HS-27A (cell line): Measurements from ENCODE around the gene RALGAPA2.

Experiments used
- DNase-seq: peaks from one replicate; pipeline ENCODE4 v3.0.0-alpha.2; 2012; ENCODE audit warnings: low read depth, missing footprints

RALGAPA2 gene

GRCh38 chr20:20462185-20462584 lies 250.3 kb downstream of the RALGAPA2 start:
- no peak for DNase-seq

- DNase-seq, result no peak
Measured at GRCh38 chr20:20461551-20461950, 250.9 kb downstream of the RALGAPA2 start.

DNA sequence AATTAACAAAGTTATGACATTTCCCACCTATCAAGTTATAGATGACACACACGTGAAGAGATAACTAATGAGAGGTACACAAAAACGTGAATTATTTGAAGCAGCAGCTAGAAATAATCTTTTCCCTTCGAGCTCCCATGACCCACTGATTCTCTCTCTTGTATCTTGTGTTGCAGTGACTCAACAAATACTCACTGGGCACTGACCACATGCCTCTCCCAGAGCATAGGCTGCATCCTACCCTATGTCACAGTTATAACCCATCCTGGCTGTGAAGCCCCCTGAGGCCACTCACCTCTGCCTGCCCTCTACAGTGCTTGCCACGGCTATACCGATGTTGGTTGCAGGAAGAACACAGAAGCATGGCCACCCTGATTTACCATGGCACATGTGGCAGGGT lies 252.7 kb downstream of the RALGAPA2 start:
- no peak for DNase-seq

- no peak for DNase-seq
Measured at GRCh38 chr20:20457392-20458126, 254.9 kb downstream of the RALGAPA2 start.

- no peak for DNase-seq
Measured at GRCh38 chr20:20456741-20457140, 255.7 kb downstream of the RALGAPA2 start.

- DNase-seq, result no peak
Measured at GRCh38 chr20:20455926-20456325, 256.5 kb downstream of the RALGAPA2 start.

GRCh38 chr20:20454850-20455627 lies 257.4 kb downstream of the RALGAPA2 start:
- DNase-seq, result no peak

GRCh38 chr20:20454367-20454766 lies 258.1 kb downstream of the RALGAPA2 start:
- DNase-seq, result no peak

GRCh38 chr20:20452254-20452676 lies 260.2 kb downstream of the RALGAPA2 start:
- no peak for DNase-seq

- DNase-seq, result no peak
Measured at GRCh38 chr20:20450521-20450920, 261.9 kb downstream of the RALGAPA2 start.

- no peak for DNase-seq
Measured at GRCh38 chr20:20448881-20449280, 263.6 kb downstream of the RALGAPA2 start.

GRCh38 chr20:20447196-20447595 lies 265.2 kb downstream of the RALGAPA2 start:
- no peak for DNase-seq

GRCh38 chr20:20446425-20447015 lies 265.9 kb downstream of the RALGAPA2 start:
- no peak for DNase-seq

DNA sequence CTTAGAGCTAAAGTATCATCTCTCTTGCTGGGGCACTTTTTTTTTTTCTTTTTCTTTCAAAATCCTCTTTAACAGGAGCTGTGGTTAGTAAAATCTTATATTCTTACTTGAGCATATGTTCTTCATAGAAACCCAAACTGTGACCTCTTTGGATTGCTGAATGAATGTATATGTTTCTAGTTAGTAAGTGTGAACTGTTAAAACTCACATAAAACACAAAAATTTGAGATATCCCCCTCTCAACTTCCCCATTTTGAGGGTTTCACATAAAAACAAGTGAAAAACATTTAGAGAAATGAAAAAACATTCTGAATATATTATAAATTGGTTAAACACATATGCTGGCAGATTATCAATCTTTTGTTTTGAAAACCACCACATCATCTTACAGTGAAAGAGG lies 266.4 kb downstream of the RALGAPA2 start:
- DNase-seq, result no peak

DNA sequence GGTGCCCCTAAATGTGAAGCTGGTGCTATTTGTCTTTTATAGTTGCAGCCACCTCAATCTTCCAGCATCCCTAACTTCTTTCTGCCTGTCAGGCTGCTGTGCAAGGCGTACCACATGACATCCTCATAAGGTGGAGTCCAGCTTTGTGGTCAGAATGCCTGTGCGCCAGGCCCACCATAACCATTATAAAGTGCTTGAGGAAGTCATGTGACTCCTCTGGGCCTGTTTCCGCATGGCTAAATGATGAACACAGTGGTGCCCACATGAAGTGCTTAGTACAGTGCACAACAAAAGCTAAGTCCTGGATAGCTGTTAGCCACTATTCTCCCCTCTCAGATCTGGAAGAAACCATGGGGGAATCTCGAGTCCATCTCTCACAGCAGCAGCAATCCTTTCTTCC lies 268.9 kb downstream of the RALGAPA2 start:
- no peak for DNase-seq

DNA sequence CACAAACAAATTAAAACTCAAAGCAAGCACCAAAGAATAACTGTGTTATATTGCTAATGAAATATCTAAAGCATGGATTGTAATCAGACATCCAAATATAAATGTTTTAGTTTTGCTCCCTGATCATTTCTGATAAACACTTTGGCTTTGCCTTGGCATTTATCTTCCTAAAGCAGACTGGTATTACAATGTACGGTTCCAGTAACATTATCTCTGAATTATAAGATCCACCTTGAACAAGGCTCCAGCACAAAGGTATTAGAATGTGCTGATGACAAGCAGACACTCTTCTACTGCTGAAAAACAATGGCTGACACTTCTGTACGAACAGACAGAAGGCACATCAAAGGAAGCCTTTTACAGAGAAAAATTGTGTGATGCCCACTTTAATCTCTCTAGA lies 270.0 kb downstream of the RALGAPA2 start:
- no peak for DNase-seq

DNA sequence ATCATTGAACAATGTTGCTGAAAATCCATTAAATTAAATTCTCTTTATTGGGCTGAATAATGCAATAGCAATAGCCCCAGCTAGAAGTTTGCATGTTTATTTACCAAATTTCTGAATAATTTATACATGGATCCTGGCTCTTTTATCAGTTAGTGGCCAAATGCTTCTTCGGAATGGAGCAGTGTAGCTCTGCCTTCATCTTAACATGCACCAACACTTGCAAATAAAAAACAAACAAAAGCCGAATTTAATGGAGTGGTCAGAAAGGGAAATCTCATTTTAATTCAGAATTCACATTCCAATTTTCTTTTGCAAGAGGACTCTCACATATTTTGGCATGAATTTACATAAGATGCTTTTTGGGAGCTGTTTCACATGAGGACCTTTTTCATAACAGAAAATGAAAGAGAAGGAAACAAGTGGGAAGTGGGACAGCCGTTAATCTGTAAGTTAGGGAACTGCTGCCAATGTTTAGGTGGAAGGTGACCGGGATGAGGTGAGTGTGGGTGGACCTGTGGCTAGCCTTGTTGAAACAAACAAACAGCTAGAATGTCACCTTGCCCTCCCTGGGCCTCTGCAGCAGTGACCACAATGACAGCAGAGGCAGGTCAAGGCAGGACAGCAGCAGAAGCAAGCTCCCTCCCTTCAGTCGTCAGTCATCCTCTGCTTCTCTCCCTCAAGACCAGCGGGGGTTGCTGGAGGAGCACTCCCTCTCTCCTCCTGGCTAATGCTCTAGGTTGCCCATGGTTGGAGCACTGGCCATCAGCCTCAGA lies 271.4 kb downstream of the RALGAPA2 start:
- no peak for DNase-seq

DNA sequence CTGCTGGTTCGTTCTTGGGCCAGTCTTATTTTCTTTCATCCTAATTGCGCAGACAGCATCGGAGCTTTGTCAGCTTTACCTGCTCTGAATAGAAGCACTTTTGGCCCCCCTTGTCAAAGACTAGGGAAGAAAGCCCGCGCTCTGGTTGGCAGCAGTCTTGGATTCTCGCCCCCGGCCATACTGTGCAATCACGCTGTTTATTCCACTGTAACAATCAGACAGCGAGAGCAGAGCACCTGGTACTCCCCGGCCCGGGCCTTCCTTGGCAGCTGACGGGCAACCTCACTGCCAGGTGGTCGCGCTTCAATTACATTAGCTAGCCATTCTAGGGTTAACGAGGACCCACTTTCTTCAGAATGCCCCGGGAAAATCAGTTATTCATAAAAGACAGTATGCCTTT lies 272.0 kb downstream of the RALGAPA2 start:
- no peak for DNase-seq

DNA sequence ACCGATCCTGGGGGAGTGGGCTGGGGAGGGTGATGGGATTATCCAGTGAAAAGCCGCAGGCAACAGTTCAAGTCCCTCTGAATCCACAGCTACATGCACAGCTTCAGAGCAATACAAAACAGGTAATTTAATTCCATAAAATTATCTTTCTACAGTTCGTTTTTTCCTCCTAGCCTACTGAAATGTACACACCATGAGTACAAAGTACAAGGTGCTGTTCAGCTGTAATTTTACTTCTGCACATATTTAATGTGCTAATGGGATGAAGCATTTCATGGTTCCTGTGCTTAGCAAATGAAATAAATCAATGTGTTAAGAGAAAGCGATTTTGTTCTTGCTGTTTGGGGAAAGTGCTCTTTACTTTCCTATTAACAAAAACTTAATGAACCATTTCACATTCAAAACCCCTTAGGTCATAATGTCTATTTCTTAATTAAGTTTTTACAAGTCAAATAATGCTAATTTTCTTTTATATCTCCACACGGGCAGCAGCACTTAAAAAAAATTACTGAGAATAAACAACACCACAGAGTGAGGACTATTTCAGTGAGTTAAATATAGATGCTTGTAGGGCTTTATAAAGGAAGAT lies 272.7 kb downstream of the RALGAPA2 start:
- no peak for DNase-seq

- no peak for DNase-seq
Measured at GRCh38 chr20:20437314-20437713, 275.1 kb downstream of the RALGAPA2 start.

DNA sequence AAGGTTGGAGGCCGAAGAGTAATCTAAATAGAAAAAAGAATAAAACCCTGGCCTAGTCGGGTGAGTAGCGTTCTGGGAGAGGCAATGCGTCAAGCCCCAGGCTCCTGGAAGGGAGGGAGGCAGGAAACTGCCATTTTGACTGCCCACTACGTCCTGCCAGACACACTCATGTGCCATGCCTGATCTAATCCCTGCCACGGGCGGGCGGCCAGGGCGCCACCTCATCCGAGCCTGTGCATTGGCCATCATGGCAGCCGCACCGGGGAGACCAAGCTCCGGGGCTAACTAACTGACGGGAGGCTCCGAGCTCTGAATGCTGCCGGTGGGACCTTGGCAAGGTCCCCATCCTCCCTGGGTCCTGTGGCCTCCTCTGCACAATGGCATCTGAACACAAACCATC lies 275.8 kb downstream of the RALGAPA2 start:
- no peak for DNase-seq

DNA sequence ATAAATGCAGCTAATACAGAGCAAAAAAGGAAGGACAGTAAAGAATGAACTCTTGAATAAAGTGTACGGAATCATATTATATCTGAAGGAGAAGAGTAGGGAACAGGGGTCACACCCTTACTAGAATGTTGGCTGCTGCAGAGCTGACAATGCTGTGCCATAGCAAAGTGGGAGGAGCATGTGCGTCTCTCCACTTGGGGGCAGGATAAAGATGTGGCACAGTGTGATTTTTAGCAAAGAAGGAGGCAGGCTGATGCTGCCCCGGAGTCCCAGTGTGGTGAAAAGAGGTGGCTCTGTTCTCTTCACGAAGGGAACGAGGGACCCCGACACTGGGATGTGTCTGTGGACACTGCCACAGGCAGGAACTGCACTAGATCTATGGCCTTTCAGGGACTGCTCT lies 277.0 kb downstream of the RALGAPA2 start:
- DNase-seq, result no peak
